HG02623 (cell line): ENCODE data around the gene MED31.
"Not testable (repeated sequence)": the region's sequence is repeated elsewhere in the genome, so short reads cannot be mapped to it uniquely, and the experiment has no call there.

Source experiments
- ATAC-seq: cut with Tn5 transposase; IDR thresholded peaks from one replicate; pipeline ENCODE4 v1.9.1; 2021; ENCODE audit warnings: moderate library complexity; ENCODE audit not compliant: unreplicated experiment

The MED31 gene

DNA sequence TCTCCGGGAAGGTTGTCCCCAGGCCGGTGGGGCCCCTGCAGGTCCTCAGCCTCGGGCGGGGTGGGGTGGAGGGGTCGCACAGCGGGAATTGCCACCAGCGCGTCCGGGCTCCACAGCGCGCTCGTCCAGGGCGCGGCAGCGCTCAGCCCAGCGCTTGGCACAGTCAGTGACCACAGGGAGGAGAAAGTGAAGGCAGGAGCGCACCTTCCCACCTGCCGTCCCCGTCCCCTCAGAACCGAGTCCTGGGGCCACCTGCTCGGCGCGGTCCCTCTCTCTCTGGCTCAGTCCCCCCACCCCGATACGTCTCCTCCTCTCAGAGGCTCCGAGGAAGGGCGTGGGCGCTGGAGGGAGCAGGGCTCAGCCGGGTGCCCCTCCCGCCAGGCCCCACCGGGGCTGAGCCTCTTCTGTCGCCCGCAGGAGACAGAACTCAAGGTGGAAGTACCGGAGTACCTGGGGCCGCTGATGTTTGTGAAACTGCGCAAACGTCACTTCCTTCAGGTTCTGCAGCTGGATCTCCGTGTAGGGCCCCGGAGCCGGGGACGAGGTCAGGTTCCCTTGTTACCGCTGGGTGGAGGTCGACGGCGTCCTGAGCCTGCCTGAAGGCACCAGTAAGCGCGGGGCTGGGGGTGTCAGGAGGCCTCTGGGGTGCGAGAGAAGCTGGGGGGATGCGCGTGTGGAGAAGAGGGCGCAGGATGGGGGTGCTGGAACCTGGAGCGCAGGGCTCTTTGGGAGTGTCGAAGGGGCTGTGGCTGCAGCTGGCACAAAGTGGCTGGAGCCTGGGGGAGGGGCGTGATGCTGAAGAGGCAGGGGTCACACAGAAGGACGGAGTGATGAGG, 5.6 kb upstream of the MED31 start:
- ATAC-seq, result not testable (repeated sequence)

GRCh38 chr17:6655732-6656361, 4.4 kb upstream of the MED31 start:
- ATAC-seq, result not testable (repeated sequence)

- ATAC-seq, result no peak
Measured at GRCh38 chr17:6654841-6655731, 3.7 kb upstream of the MED31 start.

- ATAC-seq, result peak; percentile 16
Measured at GRCh38 chr17:6651919-6652452, 581 bp upstream of the MED31 start.

GRCh38 chr17:6648181-6648580, 3.2 kb downstream of the MED31 start:
- ATAC-seq, result no peak

GRCh38 chr17:6643451-6644125, 7.8 kb downstream of the MED31 start:
- no peak for ATAC-seq

DNA sequence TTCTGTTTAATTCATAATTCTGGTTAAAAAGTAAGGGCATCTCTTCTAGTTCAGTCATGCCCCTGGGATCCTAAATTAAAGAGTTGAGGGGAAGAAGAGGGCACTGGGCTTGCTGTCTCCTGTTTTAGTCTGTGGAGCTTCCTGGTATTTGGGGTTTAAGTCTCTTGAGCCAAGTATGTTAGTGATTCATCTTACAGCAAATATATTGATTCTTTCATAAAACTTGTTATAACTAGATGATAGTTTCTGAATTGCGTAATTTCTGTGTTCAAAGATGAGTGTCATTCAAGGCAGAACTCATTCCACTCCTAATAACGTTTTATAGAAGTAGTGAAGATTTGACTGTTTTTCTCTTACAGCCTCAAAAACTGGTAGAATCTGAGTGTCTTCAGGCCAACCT, 8.8 kb downstream of the MED31 start:
- no peak for ATAC-seq

GRCh38 chr17:6641247-6641863, 10.1 kb downstream of the MED31 start:
- no peak for ATAC-seq

GRCh38 chr17:6640536-6641246, 10.7 kb downstream of the MED31 start, which contains the start of the genes KIAA0753 and TXNDC17:
KIAA0753 (minus strand) TSS chr17:6640711; CDS start chr17:6635103, 5,608 bp downstream.
TXNDC17 (plus strand) TSS chr17:6641060; CDS start chr17:6641083, 23 bp downstream.
- ATAC-seq, result peak; percentile 88

DNA sequence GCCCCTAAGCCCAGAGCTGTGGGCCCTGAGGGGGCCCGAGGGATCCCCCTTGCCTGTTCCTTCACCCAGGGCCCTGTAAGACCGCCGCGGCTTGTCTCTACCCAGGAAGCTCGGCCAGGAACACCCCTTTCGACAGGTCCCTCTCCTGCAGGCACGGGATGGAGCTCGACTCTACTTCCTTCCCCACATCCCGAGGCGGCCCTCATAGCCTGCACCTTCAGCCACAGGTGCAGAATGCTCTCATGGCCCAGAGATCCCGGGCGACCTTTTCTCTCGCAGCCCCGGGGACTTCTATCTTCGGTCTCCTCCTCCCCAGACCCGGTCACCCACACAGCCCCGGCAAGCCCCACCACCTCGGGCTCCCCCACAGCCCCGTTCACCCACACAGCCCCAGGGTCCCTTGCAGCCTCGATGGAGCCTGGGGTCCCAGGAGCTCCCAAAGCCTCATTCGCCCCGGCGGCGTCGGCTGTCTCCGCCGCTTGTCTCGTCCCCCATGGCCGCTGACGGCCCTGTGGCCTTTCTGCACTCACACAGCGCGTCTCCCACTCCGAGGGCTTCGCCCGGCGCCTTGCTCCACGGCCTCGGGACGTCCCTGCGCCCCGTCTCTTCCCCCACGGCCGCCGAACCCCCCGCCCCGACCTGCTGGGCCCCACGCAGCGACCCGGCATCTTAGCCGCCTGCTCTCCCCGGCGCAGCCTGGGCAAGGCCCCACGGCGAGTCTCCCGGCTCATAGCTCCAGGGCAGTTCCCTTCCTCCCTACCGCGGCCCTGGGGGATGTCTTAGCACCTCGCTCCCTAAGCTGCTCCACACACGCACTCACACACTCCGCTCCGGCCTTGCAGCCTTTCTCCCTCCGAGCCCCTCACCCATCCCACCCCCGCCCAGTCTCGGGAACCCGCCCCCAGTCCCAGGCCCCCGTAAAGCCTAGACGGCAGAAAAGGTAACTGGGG, 11.5 kb downstream of the MED31 start:
- ATAC-seq, result no peak

DNA sequence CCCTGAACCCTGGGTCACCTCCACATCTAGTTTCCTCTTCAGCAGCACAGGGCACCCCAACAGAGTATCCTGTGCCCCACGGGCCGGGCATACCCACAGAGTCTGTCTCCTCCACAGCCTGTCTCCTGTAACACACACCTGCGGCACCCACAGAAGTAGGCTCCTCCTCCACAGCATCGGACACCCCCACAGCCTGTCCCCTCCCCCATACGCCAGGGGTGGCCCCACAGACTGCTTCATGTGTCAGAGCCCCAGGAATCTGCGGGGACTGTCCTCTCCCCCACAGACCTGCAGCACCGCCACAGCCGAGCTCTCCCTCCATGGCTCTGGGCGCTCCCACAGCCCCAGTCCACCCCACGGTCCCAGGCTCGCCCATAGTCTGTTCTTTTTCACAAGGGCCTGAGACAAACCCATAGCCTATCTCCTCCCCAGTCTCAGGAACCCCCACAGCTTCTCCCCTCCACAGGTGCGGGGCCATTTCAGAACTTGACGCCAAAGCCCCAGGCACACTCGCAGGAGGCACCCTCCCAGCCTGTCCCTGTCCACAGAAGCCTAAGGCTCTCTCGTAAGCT, 12.3 kb downstream of the MED31 start:
- ATAC-seq, result no peak

GRCh38 chr17:6638046-6638908, 13.1 kb downstream of the MED31 start:
- no peak for ATAC-seq

DNA sequence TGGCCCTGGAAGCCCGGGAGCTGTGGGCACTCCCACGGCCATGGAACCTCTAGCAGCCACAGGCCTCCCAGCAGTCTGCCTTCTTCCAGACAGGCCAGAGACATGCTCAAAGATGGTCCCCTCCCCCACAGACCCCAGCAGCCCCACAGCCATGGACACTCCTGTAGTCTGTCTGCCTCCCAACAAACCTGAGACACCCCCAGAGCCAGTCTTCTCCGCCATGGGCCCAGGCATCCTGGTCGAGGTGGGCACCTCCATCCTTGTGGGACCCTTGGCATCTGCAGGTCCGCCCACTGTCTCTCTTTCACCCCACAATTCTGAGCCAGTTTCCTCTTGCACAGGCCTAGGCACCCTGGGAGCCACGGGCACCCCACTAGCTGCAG, 14.0 kb downstream of the MED31 start:
- ATAC-seq, result no peak

DNA sequence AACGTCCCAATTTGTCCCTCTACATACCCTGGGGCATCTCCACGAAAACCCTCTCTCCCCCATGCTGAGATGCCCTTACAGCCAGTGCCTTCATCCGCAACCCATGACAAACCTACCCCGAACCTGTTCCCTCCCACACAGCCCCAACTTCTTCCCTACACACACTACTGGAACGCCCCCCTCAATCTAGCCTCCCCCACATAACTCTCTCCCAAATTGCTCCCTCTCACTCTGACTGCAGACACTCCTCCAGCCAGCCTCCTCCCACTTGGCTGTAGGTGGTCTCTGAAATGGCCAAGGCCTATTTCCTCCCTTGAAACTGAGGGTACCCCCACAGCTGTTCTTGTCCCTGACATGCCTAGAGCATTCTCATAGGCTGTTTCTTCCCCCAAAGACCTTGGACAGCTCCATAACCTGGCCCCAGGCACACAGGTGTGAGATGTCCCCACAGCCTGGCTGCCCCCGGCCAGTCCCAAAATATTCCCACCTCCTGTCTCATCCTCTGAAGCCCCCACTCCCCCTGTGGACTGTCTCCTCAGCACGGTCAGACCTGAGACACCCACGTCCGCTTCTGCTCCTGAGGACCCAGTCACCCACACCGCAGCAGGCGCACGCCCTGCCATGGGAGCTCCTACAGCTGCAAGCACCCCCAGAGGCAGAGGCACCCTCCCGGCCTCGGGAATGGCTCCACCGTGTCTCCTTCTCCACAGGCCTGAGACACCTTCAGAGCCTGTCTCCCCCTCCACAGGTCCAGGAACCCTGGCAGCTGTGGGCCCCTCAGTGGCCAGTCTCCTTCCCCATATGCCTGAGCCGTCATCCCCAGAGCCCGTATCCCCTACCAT, 14.6 kb downstream of the MED31 start:
- no peak for ATAC-seq

GRCh38 chr17:6636105-6636504, 15.3 kb downstream of the MED31 start:
- ATAC-seq, result no peak

GRCh38 chr17:6633263-6633662, 18.1 kb downstream of the MED31 start:
- ATAC-seq, result no peak
